Activated effector memory CD4-positive, alpha-beta T cell treated with anti-CD3 and anti-CD28 coated beads, Interleukin-2, amount 50 U/mL, for 16 hours (primary cell): ENCODE data around the gene ANKRD36C.
"Not testable (repeated sequence)": the region's sequence is repeated elsewhere in the genome, so short reads cannot be mapped to it uniquely, and the experiment has no call there.

Experiments
- DNase-seq: peaks from one replicate; pipeline ENCODE4 v3.0.0-alpha.2; 2020

ANKRD36C gene

DNA sequence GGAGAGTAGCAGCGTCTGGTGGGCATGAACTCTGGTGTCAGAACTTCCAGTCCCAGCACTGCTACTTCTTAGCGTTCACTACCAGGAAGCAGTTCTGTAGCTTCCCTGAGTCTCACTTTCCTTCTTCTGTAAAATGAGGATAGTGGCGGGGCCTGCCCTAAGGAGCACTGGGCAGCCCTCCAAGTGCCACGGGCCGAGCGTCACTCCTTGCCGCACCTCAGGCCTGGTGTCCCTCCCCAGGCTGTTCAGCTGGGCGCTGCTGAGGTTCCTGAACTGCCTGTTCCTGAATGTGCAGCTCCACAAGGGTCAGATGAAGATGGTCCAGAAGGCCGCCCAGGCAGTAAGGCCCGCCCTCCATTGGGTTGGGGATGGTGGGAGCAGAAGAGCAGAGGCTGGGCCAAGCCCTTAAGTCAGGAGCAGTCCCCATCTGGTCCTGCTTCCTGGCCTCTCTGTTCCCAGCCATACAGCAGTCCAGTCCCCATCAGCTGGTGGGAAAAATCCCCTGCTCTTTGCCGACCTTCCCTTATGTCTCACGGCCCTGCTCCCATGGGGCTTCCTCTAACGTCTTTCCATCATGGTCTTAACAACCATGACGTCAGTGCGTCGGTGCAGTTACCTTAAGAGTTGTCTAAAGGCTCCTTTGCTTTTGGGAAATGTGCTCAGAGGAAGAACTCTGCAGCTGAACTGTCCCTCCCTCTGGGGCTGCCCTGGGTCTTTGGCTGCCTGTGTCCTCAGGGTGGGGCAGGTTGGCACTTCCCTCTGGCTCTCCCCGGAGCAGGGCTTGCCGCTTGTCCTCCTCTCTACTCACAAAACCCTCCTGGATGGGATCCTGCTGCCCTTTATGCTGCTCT lies 195.2 kb downstream of the ANKRD36C start:
- DNase-seq: not testable (repeated sequence)

GRCh38 chr2:95793970-95794369 lies 197.7 kb downstream of the ANKRD36C start:
- DNase-seq: not testable (repeated sequence)

- DNase-seq: not testable (repeated sequence)
Measured at GRCh38 chr2:95790180-95790579, 201.4 kb downstream of the ANKRD36C start.

- DNase-seq: not testable (repeated sequence)
Measured at GRCh38 chr2:95789385-95789784, 202.2 kb downstream of the ANKRD36C start.

GRCh38 chr2:95788642-95789041 lies 203.0 kb downstream of the ANKRD36C start:
- not testable (repeated sequence) for DNase-seq
